Vagina (tissue), 2 donors: ENCODE results near the gene HECTD2.

Source experiments
- CTCF ChIP-seq, 3 experiments: fragments of 450-650 bp in 2 of 3; fragments of 200-600 bp in 1 of 3; sonication (generic) in 1 of 3; IDR thresholded peaks; one replicate each; pipeline ENCODE4 v1.5.1; 2017 to 2019; ENCODE audit warnings: antibody characterized with exemption in 3 of 3, mild to moderate bottlenecking in 2 of 3, moderate library complexity in 2 of 3
- POLR2A ChIP-seq, 2 donors: fragments of 450-650 bp; IDR thresholded peaks; one replicate each; pipeline ENCODE4 v1.6.1; 2017; ENCODE audit warnings: antibody characterized with exemption in 2 of 2, mild to moderate bottlenecking in 2 of 2, moderate library complexity in 2 of 2
- POLR2AphosphoS5 ChIP-seq, 2 donors: sonication (generic); formaldehyde crosslinking; IDR thresholded peaks; one replicate each; pipeline ENCODE4 v1.9.0; 2017; ENCODE audit warnings: antibody characterized with exemption in 2 of 2, mild to moderate bottlenecking in 2 of 2, low read depth in 1 of 2; ENCODE audit not compliant: insufficient read depth in 1 of 2

- TF ChIP-seq CTCF (IDR thresholded peaks at IDR 0.05) = no peak
- no peak for TF ChIP-seq POLR2AphosphoS5 (IDR thresholded peaks at IDR 0.05; ENCODE audit: insufficient read depth in 1 of 2, low read depth in 1 of 2)
- no peak for TF ChIP-seq POLR2A (IDR thresholded peaks at IDR 0.05)
Measured at GRCh38 chr10:91411621-91412020, 1.5 kb downstream of the HECTD2 start.
